SU-DHL-6 (cell line): ENCODE data around the gene TENM4.

ENCODE experiments used
- H2AFZ ChIP-seq: fragments of 200-600 bp; sonication (generic); 2 replicates; pipeline ENCODE4 v1.6.1; 2014; ENCODE audit warnings: low read depth, mild to moderate bottlenecking, moderate library complexity, mixed read lengths, antibody characterized with exemption, low read length; ENCODE audit not compliant: severe bottlenecking
- H3F3A ChIP-seq: fragments of 200-600 bp; shearing (Covaris generic); 2 replicates; pipeline ENCODE4 v1.6.0; 2016; ENCODE audit warnings: antibody characterized with exemption, mild to moderate bottlenecking; ENCODE audit not compliant: insufficient read depth
- H3K27ac ChIP-seq: fragments of 200-600 bp; sonication (generic); 2 replicates; pipeline ENCODE4 v1.5.1; 2016; ENCODE audit warnings: low read depth, mild to moderate bottlenecking, low read length, moderate library complexity, mixed read lengths
- H3K27me3 ChIP-seq: fragments of 200-600 bp; sonication (generic), shearing (Covaris generic); 2 replicates; pipeline ENCODE4 v1.6.0; 2014; ENCODE audit warnings: mild to moderate bottlenecking, low read length
- H3K36me3 ChIP-seq: fragments of 200-600 bp; sonication (generic); 2 replicates; pipeline ENCODE4 v1.6.1; 2014; ENCODE audit warnings: mild to moderate bottlenecking, low read length, mixed read lengths
- H3K4me2 ChIP-seq: fragments of 300-600, 200-600 bp; shearing (Covaris generic), sonication (generic); 2 replicates; pipeline ENCODE4 v1.6.0; 2014; ENCODE audit warnings: low read length, low read depth, mild to moderate bottlenecking; ENCODE audit not compliant: poor library complexity, severe bottlenecking
- H3K4me3 ChIP-seq: fragments of 200-600 bp; sonication (generic); 2 replicates; pipeline ENCODE4 v1.5.1; 2014; ENCODE audit warnings: antibody characterized with exemption, low read length, mild to moderate bottlenecking, mixed read lengths; ENCODE audit not compliant: insufficient read depth, poor library complexity, severe bottlenecking
- H3K79me2 ChIP-seq: fragments of 200-600 bp; sonication (generic); 2 replicates; pipeline ENCODE4 v1.6.1; 2014; ENCODE audit warnings: mild to moderate bottlenecking, low read length, moderate library complexity; ENCODE audit not compliant: insufficient read depth
- H3K9ac ChIP-seq: fragments of 200-600 bp; sonication (generic); 2 replicates; pipeline ENCODE4 v1.7.0; 2014; ENCODE audit warnings: mild to moderate bottlenecking, low read length
- H3K9me2 ChIP-seq: fragments of 200-600 bp; sonication (generic); replicated peaks from 2 replicates; pipeline ENCODE4 v1.6.1; 2014; ENCODE audit warnings: low read length; ENCODE audit not compliant: insufficient read depth
- H3K9me3 ChIP-seq: fragments of 200-600 bp; sonication (generic); 2 replicates; pipeline ENCODE4 v1.6.1; 2014; ENCODE audit warnings: low read length, mixed read lengths; ENCODE audit not compliant: insufficient read depth
- H4K20me1 ChIP-seq: fragments of 200-600 bp; sonication (generic); 2 replicates; pipeline ENCODE4 v1.6.1; 2014; ENCODE audit warnings: low read depth, mild to moderate bottlenecking, antibody characterized with exemption, low read length, moderate library complexity, mixed read lengths
- CTCF ChIP-seq: fragments of 200-600 bp; sonication (generic); IDR thresholded peaks from one replicate; pipeline ENCODE4 v1.5.1; 2017; ENCODE audit warnings: antibody characterized with exemption, mild to moderate bottlenecking, low read length, moderate library complexity; ENCODE audit not compliant: insufficient read depth, poor library complexity, severe bottlenecking
- EZH2phosphoT487 ChIP-seq: fragments of 200-600 bp; sonication (generic), shearing (Covaris generic); conservative IDR thresholded peaks from 2 replicates; pipeline ENCODE4 v1.6.1; 2018; ENCODE audit warnings: mild to moderate bottlenecking, antibody characterized with exemption, low read length, moderate library complexity, mixed read lengths

The TENM4 gene

DNA sequence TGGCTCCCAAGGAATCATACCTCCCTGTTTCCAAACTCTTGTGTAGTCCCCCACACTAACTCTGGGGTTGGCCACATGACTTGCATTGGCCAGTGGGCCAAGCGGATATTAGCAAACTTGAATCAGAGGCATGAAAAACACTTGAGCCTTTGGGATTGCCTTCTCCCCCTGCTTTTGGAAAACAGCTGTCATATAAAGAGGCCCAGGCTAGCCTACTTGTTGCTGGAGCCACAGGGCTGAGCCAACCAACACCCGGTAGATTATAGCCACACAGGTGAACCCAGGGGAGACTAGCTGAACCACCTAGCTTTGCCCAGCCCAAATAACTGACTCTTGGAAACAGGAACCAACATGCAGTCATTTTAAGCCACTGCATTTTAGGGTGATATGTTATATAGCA is 354.8 kb downstream of the TENM4 start:
- Histone ChIP-seq H3K4me3 (no peak overlapping the region), H3K27me3 (no peaks in the 10 kb centered on the region), H3K9ac (no peak overlapping the region), H3F3A (no peaks in the 10 kb centered on the region), H3K27ac (no peak overlapping the region), H3K4me2 (no peak overlapping the region), H3K79me2 (no peaks in the 10 kb centered on the region), H3K36me3 (no peaks in the 10 kb centered on the region), H2AFZ (no peak overlapping the region), H3K9me2 (no peaks in the 10 kb centered on the region), H4K20me1 (no peaks in the 10 kb centered on the region), H3K9me3 (no peaks in the 10 kb centered on the region)
- no peak for TF ChIP-seq CTCF
- no peak for TF ChIP-seq EZH2phosphoT487

- Histone ChIP-seq H3K9me3 (no peaks in the 10 kb centered on the region), H3K27ac (no peak overlapping the region), H3K9me2 (no peaks in the 10 kb centered on the region), H3K9ac (no peak overlapping the region), H3K27me3 (no peaks in the 10 kb centered on the region), H3F3A (no peaks in the 10 kb centered on the region), H3K4me2 (no peak overlapping the region), H2AFZ (no peak overlapping the region), H3K4me3 (no peak overlapping the region), H3K79me2 (no peaks in the 10 kb centered on the region), H4K20me1 (no peaks in the 10 kb centered on the region), H3K36me3 (no peaks in the 10 kb centered on the region)
- TF ChIP-seq CTCF = no peak
- TF ChIP-seq EZH2phosphoT487 = no peak
Observed at GRCh38 chr11:79084382-79084781, 356.4 kb downstream of the TENM4 start.

DNA sequence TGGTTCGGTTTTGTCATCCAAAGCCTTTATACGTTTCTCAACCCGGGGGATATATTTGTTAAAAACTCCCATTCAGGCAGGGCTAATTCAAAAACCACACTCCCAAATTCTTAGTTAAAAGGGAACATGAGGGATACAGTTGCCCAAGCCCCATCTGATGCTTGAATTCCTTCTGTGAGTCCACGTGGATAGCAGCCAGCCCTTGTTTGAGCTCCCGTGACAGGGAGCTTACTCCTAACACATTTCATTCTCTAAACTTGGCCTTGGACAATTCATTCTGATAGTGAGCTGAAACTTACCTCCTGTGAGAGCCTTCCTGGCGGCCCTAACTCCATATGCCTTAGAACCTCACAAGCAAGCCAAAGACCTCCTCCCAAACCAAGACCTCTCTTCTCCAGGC is 357.5 kb downstream of the TENM4 start:
- Histone ChIP-seq H3F3A (no peaks in the 10 kb centered on the region), H2AFZ (no peak overlapping the region), H3K9me2 (no peaks in the 10 kb centered on the region), H3K9ac (no peak overlapping the region), H3K27ac (no peak overlapping the region), H3K27me3 (no peaks in the 10 kb centered on the region), H3K79me2 (no peaks in the 10 kb centered on the region), H4K20me1 (no peaks in the 10 kb centered on the region), H3K9me3 (no peaks in the 10 kb centered on the region), H3K4me3 (no peak overlapping the region), H3K4me2 (no peak overlapping the region), H3K36me3 (no peaks in the 10 kb centered on the region)
- TF ChIP-seq CTCF (no peak), EZH2phosphoT487 (no peak)

DNA sequence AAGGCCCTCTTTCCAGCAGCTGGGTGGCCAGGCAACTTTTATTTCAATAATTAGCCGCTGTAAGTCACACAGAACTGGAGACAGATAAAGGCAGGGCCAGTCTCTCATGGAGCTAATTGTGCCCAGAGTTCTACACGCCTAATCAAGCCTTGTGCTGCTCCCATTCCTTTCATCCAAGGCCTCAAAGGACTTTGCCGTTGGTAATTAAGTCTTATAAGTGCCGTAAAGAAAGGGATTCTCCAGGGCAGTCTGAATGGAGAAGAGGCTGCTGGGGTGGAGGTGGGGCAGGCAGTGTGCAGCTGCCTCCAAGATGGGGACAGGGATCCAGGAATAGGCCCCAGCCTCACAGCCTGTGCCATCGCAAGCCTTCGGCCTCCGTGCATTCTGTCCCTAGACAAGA is 357.9 kb downstream of the TENM4 start:
- TF ChIP-seq CTCF (no peak), EZH2phosphoT487 (no peak)
- Histone ChIP-seq H3K4me3 (no peak overlapping the region), H3K36me3 (no peaks in the 10 kb centered on the region), H3K27me3 (no peaks in the 10 kb centered on the region), H3K4me2 (no peak overlapping the region), H3K9me2 (no peaks in the 10 kb centered on the region), H4K20me1 (no peaks in the 10 kb centered on the region), H3F3A (no peaks in the 10 kb centered on the region), H3K79me2 (no peaks in the 10 kb centered on the region), H3K9me3 (no peaks in the 10 kb centered on the region), H2AFZ (no peak overlapping the region), H3K27ac (no peak overlapping the region), H3K9ac (no peak overlapping the region)
